GM21723 (cell line): Measurements from ENCODE around the gene TMEM100.

ENCODE experiments used
- ATAC-seq: cut with Tn5 transposase; IDR thresholded peaks from one replicate; pipeline ENCODE4 v1.9.1; 2021; ENCODE audit warnings: mild to moderate bottlenecking, moderate library complexity; ENCODE audit not compliant: unreplicated experiment

Gene TMEM100

GRCh38 chr17:55745258-55745657 lies 22.6 kb upstream of the TMEM100 start:
- ATAC-seq = no peak

GRCh38 chr17:55743103-55743679 lies 20.5 kb upstream of the TMEM100 start:
- ATAC-seq = peak; percentile 36

- peak; percentile 94 for ATAC-seq
Measured at GRCh38 chr17:55742272-55743102, 19.8 kb upstream of the TMEM100 start.

- no peak for ATAC-seq
Measured at GRCh38 chr17:55741356-55741700, 18.7 kb upstream of the TMEM100 start.

GRCh38 chr17:55740511-55741355 lies 18.1 kb upstream of the TMEM100 start:
- no peak for ATAC-seq

- no peak for ATAC-seq
Measured at GRCh38 chr17:55737976-55738501, 15.4 kb upstream of the TMEM100 start.

GRCh38 chr17:55735731-55736405 lies 13.2 kb upstream of the TMEM100 start:
- ATAC-seq = no peak

- peak; percentile 74 for ATAC-seq
Measured at GRCh38 chr17:55734128-55734781, 11.6 kb upstream of the TMEM100 start.

GRCh38 chr17:55731586-55732250 lies 9.1 kb upstream of the TMEM100 start:
- no peak for ATAC-seq

- ATAC-seq = no peak
Measured at GRCh38 chr17:55730808-55731207, 8.1 kb upstream of the TMEM100 start.

GRCh38 chr17:55730380-55730779 lies 7.7 kb upstream of the TMEM100 start:
- no peak for ATAC-seq

GRCh38 chr17:55729484-55729883 lies 6.8 kb upstream of the TMEM100 start:
- no peak for ATAC-seq

GRCh38 chr17:55728833-55729232 lies 6.2 kb upstream of the TMEM100 start:
- ATAC-seq = no peak

GRCh38 chr17:55728361-55728760 lies 5.7 kb upstream of the TMEM100 start:
- no peak for ATAC-seq

GRCh38 chr17:55727920-55728319 lies 5.3 kb upstream of the TMEM100 start:
- ATAC-seq = no peak

- ATAC-seq = no peak
Measured at GRCh38 chr17:55727275-55727674, 4.6 kb upstream of the TMEM100 start.

- ATAC-seq = no peak
Measured at GRCh38 chr17:55726440-55726839, 3.8 kb upstream of the TMEM100 start.

GRCh38 chr17:55723488-55723848 lies 804 bp upstream of the TMEM100 start:
- no peak for ATAC-seq

- no peak for ATAC-seq
Measured at GRCh38 chr17:55722016-55722736, 488 bp downstream of the TMEM100 start.
